ENCODE measurements around the gene RPSA.

DNA sequence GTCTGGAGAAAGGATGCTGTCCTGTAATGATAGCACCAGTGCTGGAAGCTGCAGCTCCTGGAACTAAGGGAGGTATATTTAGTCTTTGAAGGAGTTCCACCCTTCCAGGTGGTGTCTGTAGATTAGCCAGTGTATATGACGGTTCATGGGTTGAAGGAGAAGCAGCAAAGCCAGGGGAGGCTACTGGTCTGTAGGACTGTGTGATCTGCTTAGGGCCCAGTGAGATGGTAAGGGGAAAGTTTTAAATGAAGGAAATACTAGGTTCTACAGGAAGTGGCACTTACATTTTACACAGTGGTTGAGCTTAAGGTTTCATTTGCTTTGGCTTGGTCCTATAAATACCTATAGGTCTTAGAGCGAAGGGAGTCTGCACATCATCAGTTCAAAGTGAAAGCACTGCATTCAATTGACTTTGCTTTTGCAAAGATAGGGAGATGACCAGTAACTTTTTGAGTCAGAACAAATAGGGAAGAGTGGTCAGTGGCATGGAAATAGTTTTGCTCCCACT, 17.7 kb upstream of the RPSA start:
- TF ChIP-seq, protein P1, sequence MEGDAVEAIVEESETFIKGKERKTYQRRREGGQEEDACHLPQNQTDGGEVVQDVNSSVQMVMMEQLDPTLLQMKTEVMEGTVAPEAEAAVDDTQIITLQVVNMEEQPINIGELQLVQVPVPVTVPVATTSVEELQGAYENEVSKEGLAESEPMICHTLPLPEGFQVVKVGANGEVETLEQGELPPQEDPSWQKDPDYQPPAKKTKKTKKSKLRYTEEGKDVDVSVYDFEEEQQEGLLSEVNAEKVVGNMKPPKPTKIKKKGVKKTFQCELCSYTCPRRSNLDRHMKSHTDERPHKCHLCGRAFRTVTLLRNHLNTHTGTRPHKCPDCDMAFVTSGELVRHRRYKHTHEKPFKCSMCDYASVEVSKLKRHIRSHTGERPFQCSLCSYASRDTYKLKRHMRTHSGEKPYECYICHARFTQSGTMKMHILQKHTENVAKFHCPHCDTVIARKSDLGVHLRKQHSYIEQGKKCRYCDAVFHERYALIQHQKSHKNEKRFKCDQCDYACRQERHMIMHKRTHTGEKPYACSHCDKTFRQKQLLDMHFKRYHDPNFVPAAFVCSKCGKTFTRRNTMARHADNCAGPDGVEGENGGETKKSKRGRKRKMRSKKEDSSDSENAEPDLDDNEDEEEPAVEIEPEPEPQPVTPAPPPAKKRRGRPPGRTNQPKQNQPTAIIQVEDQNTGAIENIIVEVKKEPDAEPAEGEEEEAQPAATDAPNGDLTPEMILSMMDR (optimal IDR thresholded peaks at IDR 0.05 in 1 of 3, IDR thresholded peaks at IDR 0.05 in 1 of 3, conservative IDR thresholded peaks at IDR 0.05 in 1 of 3; ENCODE audit: extremely low read depth in 1 of 3, insufficient read depth in 2 of 3, low read length in 3 of 3): no peak
- TF ChIP-seq EZH2 (IDR thresholded peaks at IDR 0.05; ENCODE audit: low read length): no peak
